Activated CD4-positive, CD25-positive, alpha-beta regulatory T cell treated with anti-CD3 and anti-CD28 coated beads, Interleukin-2, amount 50 U/mL, for 72 hours (primary cell): ENCODE results near the gene RUVBL2.

Experiments
- DNase-seq: peaks from one replicate; pipeline ENCODE4 v3.0.0; 2021

RUVBL2 gene

DNA sequence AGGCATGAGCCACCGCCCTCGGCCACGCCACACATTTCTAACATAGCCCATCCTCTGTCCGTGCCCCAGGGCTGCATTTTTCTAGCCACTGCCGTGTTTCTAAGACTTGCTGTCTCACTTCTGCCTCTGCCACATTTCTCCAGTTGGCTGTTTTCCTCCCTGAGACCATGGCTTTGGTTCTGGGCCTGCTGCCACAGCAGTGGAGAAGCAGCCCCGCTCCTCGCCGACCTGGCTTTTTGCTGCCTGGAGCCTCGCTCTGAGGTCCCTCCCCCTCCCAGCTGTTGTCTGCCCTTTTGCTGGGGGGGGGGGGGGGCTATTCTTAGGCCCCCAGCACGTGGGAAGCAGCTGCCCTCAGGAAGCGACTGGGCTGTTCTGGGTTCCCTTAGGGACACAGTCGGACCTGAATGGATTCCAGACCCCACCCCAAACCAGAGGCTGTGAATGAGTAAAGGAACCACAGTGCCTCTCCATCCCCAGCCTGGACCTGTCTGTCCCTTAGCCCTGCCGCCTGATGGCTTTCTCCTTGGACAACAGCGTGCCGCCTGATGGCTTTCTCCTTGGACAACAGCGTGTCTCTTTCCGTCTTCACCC, 3.9 kb upstream of the RUVBL2 start:
- DNase-seq, result no peak

DNA sequence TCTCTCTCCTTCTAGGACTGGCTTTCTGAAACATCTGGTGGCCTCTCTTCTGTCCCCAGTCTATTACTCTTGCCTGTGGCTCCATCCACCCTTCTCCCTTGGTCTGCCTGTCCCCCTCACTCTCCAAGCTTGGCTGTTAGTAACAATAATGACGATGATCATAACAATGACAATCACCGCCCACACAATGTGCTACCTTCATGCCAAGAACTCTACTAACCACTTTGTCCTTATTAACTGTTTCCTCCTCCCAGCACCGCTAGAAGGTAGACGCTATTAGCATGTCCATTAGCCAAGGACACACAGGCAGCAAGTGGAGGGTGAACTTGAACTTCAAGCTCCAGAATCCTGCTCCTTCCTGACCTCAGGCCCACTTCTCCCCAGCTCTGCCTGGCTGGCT, 3.3 kb upstream of the RUVBL2 start:
- DNase-seq, result no peak

GRCh38 chr19:48991011-48991609, 2.6 kb upstream of the RUVBL2 start:
- DNase-seq, result no peak

- DNase-seq, result no peak
Observed at GRCh38 chr19:48991873-48992580, 1.7 kb upstream of the RUVBL2 start.

- no peak for DNase-seq
Observed at GRCh38 chr19:48992581-48993174, 1.0 kb upstream of the RUVBL2 start.

DNA sequence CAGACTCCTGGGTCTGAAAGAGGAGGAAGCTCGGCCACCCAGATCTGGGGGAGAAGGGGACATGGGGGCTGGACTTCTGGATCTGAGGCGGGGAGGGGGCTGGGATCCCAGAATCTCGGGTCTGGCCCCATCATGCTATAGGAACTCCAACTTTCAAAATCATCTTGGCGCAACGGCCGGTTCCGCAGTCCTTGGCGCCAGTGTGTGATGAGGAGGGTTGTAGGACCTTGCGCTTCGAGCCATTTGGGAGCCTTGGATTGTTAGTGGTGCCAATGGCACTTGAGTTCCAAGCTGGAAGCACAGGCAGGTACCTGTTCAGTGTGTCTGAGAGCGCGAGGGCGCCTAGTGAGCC, 324 bp downstream of the RUVBL2 start:
- DNase-seq, result no peak

DNA sequence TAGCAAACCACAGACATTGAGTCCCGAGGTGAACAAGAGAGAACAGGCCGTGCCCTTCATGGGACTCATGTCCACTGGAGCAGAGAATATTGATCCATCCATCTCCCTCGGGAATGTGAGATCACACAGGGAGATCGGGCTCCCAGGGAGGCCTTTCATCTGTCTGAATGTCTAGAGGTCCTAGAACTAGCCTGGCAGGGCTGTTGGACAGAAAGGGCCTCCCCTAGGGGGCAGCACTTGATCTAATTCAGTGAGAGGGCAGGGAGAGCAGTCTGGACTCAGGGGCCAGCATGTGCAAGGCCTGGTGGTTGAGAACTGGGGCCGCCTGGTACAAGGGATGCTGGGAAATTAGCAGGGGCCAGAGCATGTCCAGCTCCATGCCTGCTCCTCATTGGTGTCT, 4.3 kb downstream of the RUVBL2 start:
- peak; percentile 53 for DNase-seq

DNA sequence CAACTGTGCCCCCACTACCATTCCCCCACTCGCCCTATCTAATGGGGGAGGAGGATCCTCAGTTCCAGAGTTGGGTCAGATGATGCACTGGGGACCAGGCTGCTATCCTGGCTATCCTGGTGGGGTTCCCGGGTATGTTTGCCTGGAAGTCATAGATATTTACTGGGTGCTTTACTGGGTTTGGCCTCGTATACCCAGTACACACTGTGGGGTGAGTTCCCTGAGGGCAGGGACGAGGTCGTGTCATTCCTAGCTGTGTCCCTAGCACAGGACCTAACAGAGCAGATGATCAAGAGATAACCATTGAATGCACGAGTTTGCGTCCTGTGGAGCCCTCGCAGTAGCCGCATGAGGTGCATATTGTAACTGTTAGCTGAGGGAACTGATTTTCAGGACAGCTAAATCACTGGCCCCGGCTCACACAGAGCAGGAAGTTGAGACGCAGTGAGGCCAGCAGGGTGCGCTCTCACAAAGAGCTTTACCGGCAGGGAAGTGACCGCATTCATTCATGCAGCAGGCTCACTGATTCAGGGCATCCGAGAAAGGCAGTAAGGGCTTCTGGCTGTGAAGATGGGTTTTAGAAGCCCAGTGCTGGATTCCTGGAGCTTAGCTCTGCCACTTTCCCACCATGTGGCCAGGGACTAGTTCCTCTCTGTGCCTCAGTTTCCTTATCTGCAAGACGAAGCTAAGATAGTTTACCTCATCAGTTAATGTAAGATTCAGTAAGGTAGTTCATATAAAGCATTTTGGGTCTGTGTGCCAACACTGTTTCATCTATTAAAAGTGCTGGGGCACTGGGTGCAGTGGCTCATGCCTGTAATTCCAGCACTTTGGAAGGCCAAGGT, 6.0 kb downstream of the RUVBL2 start:
- DNase-seq, result peak; percentile 63

- DNase-seq, result no peak
Observed at GRCh38 chr19:49004133-49004532, 10.4 kb downstream of the RUVBL2 start.

- DNase-seq, result no peak
Observed at GRCh38 chr19:49004964-49005614, 11.4 kb downstream of the RUVBL2 start.

- DNase-seq, result no peak
Observed at GRCh38 chr19:49006905-49007304, 13.2 kb downstream of the RUVBL2 start.

DNA sequence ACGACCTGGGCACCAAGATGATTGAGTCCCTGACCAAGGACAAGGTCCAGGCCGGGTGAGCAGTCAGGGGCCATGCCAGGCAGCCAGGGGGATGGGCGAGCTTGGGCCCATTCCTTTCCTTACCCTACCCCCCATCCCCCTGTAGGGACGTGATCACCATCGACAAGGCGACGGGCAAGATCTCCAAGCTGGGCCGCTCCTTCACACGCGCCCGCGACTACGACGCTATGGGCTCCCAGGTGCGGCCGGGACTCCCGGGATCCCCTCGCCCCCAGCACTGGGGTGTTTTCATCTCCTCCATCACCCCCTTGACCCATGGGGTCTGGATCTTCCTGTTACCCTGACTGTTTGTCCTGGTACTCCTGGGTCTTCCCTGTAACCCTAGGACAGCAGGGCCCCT, 16.1 kb downstream of the RUVBL2 start:
- DNase-seq, result no peak

DNA sequence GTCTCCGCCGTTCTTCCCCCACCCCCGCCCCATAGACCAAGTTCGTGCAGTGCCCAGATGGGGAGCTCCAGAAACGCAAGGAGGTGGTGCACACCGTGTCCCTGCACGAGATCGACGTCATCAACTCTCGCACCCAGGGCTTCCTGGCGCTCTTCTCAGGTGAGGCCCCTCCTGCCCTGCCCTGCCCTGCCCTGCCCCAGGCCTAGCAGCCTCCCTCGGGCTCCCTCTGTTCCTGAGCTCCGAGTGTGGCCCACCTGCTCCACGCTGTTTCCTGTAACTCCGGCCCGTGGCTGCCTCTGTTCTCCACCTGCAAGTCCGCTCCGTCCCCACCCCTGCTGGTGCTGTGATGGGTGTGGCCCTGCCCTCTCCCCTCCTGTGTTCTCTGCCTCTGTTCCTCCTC, 16.8 kb downstream of the RUVBL2 start:
- DNase-seq, result no peak

DNA sequence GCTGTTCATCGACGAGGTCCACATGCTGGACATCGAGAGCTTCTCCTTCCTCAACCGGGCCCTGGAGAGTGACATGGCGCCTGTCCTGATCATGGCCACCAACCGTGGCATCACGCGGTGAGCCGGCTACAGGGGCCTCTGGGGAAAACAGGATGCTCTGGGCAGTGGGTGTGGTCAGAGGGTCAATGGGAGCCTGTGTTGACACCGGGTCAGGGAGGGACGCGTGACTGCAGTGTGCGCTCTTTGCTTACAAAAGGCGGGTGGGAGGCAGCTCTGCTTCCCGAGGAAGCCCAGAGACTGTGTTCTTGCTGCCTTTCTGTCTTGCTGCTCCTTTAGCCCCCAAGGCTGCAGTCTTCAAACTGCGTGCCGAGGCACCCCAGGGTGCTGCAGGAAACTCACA, 17.5 kb downstream of the RUVBL2 start:
- DNase-seq, result no peak

- no peak for DNase-seq
Observed at GRCh38 chr19:49014123-49014869, 20.6 kb downstream of the RUVBL2 start.

GRCh38 chr19:49014870-49015255, 21.2 kb downstream of the RUVBL2 start:
- no peak for DNase-seq

DNA sequence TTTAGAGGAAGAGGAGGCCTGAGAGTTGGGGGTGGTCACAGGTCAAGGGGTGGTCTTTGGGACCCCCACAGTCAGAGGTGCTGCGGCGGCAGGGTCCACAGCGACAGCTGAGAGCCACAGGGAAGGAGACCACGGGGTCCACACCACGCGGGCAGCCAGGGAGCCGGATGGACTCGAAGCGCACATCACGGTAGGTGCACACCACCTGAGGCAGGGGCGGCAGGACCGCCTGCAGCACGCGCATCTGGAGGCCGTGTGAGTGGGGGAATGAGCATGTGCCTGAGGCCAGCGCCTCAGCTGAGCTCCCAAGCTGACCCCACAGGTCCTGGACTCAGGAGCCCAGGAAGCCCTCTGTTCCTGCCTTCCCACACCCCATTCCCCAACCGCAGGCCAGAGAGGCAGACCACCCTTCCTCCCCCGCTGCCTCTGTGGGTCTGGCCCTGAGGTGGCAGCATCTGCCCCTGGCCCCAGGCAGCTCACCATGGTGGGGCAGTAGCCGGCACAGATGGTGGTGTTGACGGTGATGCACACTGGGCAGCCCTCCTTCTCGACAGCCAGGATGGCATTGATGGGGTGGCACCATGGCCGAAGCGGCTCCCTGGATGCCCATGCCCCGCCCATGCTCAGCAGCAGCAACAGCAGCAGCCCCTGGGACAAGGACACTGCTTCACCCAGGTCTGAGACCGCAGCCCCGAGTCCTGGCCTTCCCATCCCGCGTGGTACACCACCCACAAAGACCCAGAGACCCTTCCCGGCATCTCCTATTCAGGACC, 22.6 kb downstream of the RUVBL2 start:
- DNase-seq, result no peak

DNA sequence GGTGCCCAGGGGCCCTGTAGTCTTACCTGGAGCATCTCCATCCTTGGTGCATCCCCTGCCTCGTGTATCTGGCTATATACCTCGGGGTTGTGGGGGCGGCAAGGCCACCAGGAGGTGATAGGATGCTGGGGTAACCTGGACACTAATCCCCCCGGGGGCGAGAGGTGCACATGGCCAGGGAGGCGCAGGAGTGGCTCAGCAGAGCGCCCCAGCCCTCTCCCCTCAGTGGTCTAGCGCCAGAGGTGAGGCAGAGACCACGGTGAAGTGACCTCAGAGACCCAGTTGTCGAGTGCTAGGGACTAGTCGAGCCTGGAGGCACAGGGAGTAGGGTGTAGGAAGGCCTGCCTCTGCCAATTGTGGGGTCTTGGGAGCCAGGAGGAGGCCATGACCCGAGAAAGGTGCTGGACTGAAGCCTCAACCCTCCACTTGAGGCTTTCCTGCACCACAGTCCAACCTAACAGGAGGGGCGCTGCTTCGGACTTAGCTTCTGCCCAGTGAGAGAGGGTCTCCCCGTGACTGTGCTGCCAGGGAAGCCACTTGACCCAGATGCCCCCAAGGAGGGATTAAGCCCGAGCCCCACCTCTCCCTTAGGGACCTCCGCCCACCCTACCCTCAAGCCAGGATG, 23.5 kb downstream of the RUVBL2 start, which contains the start of gene LHB:
TSS of gene LHB (minus strand) at position 51 of the 625 bp plus-strand sequence. CDS start at position 41, 10 bp downstream.
- DNase-seq, result no peak

DNA sequence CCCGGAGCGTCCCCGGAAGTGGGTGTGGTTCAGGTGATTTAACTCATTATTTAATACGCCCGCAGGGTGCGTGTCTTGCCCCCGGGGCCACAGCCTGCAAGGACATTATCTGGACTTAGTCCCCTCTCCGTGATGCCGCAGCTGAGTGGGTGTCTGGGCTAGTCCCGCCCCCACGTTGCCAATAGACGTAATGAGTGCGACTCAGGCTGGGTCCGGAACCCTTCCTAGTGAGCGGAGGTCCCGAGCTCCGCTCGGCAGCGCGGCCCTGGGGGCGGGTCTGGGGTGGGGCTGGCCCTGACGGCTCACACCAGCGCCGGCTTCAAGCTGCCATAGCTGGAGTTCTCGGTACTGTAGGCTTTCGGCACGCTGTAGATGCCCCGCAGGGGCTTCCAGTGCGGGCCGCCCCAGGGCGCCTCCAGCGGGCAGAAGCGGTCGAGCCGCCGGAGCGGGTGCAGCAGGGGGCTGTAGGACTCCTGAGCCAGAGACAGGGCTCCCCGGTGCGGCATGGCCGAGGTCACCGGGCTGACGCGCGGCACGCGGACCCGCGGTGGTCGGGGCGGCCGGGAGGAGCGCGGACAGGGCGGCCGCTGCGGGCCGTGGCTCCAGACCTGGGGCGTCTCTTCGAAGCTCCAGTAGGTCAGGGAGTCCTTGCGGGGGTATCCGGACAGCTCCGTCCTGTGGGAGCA, 24.1 kb downstream of the RUVBL2 start:
- peak; percentile 60 for DNase-seq
